NCI-H1417 (cell line): ENCODE data around the gene TRIM15.
"Not testable (repeated sequence)": the region's sequence is repeated elsewhere in the genome, so short reads cannot be mapped to it uniquely, and the experiment has no call there.

ENCODE experiments used
- DNase-seq, 3 experiments: peaks; one replicate each; lab custom pipeline; 2025; lab: John Stamatoyannopoulos, UW

The TRIM15 gene

DNA sequence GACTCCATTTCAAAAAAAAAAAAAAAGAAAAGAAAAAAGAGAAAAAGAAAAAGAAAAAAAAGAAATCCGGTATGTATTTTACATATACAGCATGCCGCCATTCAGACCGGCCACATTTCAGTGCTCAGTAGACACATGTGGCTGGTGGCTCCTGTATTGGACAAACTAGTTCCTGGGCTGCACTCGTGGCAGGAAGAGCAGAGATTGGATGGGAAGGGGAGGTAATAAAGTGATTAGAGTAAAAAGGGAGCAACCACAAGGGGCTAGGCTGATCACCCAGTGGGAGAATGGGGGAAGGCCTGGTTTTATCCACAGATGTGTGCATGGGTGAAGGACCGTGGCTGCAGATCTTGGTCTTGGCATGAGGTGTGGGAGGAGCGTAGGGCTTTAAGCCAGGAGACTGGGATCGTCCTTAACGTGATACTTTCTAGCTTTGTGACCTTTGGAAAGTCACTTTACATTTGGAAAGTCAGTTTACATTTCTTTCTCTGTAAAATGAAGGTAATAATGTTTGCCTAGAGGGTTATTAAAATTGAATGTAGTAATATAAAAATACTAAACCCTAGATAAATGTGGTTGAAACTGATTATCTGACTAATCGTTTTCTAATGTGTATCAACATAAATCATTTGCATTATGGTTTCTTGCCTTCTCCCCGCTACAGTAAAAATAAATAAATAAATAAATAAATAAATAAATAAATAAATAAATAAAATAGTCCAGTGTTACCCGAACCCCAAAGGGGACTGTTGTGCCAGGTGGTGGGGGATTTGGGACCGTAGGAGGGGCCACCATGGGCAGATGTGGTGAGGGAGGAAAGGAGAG, 869 bp upstream of the TRIM15 start:
- DNase-seq, result no peak

DNA sequence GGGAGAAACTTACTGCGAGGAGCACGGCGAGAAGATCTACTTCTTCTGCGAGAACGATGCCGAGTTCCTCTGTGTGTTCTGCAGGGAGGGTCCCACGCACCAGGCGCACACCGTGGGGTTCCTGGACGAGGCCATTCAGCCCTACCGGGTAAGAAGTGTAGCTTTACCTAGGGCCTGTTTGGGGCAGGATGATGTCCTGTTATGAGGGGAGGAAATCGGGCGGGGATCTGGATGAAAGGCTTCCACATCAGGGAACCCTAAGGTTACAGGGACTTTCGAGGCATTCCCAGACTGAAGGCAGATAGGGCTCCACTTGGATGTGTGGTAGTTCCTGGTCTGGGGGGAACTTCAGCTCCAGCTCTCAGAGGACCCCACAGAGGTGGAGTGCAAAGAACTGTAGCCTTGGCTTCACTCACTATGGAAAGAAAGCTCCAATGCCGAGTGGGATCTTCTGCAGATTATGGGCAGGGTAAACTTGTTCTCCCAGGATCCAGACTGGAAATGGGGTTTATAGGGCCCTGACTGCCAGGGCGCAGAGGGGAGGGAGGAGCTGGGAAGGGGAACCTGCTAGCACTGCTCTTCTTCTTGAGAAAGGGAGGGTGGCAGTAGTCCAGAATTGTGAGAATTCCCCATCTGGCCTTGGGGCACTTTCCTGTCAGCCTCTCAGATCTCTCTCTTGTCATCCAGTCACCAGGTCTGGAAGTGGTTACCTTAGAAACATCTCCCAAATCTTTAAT, 740 bp downstream of the TRIM15 start:
- DNase-seq, result no peak

GRCh38 chr6:30164714-30165113, 1.4 kb downstream of the TRIM15 start:
- no peak for DNase-seq

- not testable (repeated sequence) for DNase-seq
Measured at GRCh38 chr6:30165238-30165637, 1.9 kb downstream of the TRIM15 start.

- no peak for DNase-seq
Measured at GRCh38 chr6:30167101-30167500, 3.8 kb downstream of the TRIM15 start.

DNA sequence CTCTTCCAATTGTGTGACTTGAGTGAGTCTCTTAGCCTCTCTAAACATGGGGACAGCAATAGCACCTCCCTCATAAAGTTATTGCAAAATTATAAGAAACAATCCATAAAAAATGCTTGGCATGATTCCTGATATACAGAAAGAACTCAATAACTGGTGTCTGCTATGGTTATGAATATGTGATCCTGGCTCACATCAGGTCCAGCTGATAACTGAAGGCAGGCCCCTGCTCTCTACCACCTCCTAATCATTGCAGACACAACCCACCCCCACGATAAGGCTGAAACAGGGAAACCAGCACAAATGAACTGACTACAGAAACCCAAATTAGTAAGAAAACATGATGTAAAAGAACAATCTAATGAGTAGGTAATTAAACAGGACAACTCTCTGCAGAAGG, 5.4 kb downstream of the TRIM15 start:
- no peak for DNase-seq

- peak; percentile 5 to 64 (median 12) for DNase-seq
Measured at GRCh38 chr6:30169658-30170614, 6.6 kb downstream of the TRIM15 start.

- peak in 2 of 3 experiments; percentile 10 to 35 for DNase-seq
Measured at GRCh38 chr6:30171677-30172471, 8.5 kb downstream of the TRIM15 start.

DNA sequence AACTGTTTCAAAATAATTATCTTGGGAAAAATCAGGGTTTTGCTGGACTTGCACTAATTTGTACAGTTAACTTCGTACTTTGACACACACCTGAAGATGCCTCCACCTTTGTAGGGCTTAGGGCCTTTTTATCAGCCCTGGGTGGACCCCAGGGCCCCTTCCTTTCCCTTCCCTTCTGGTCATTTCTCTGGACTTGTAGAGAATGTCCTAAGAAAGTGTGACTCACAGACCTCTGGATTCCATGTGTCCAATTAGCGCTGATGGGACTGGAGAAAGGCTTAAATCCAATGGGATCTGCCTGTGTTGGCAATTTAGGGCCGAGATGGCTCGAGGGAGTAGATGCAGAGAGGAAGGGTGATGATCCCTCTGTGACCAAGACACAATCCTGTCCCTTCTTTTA, 9.3 kb downstream of the TRIM15 start:
- no peak for DNase-seq

GRCh38 chr6:30175765-30176164, 12.4 kb downstream of the TRIM15 start:
- DNase-seq, result no peak

DNA sequence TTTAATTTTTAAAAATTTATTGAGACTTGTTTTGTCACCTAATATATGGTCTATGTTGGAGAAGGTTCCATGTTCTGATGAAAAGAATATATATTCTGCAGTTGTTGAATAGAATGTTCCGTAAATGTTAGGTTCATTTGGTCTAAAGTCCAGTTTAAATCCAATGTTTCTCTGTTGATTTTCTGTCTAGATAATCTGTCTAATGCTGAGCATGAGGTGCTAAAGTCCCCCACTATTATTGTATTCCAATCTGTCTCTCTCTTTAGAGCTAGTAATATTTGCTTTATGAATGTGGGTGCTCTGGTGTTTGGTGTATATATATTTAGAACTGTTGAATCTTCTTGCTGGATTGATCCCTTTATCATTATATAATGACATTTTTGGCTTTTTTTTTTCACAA, 15.5 kb downstream of the TRIM15 start:
- DNase-seq, result no peak

DNA sequence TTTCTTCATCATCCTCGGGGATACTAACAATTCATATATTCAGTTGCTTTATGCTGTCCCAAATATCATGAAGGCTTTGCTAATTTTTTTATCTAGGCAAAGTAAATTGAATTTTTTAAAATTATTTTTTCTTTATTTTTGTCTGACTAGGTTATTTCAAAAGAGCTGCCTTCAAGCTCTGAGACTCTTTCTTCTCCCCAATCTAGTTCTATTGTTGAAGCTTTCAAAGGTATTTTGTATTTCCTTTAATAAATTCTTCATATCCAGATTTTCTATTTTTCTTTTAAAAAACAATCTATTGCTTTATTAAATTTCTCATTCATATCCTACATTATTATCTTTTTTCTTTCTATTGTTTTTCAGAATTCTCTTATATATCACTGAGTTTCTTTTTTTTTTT, 16.8 kb downstream of the TRIM15 start:
- no peak for DNase-seq

DNA sequence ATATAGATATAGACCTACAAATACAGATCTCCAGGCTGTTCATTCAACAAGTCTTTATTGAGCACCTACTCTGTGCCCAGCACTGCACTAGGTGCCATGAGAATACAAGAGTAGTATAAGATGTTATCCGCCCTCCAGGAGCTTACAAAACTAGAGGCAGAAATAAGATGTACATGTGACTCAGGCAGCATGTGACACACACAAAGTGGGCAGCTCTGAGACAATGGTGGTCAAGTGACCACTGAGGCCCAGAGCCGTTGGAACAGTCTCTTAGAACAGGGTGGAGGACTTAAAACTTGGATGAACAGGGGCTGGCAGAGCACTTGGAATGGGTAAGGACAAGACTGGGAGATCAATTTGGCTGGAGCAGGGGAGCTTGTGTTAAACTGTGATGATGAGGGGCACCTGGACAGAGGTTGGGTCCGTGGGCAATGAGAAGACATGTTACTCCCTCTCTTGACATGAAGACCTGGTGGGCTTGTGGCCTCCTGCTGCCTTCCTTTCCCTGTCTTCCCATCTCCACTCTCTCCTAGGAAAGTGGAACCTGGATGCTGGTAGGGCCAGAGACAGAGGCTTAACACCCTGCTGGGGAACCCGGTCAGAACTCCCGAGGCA, 21.2 kb downstream of the TRIM15 start:
- no peak for DNase-seq

DNA sequence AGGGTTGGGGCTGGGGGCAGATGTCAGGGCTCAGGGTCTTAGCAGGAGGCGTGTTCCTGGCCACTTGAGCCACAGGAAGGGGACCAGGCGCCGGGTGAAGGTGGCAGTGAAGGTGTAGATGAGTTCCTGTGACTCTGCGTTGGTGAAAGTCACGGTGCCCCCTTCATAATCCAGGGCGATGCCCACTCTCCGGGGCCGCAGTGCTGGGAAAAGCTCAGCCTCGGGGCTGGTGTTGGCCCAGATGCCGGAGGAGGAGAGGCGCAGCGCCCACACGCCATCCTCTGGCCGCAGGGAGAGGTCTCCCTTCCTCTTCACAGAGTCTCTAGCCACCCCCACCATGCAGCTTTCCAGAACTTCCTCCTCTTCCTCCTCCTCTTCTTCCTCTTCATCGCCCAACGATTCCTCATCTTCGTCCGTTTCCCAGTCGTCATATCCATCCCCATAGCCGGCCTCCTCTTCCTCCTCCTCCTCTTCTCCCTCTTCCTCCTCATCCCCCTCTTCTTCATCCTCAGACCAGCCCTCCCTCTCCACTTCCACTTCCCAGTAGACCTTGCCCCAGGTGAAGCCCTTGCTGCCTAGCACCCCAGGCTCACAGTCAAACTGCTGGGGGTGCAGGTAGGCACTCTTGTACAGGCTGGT, 22.6 kb downstream of the TRIM15 start:
- DNase-seq, result no peak

- DNase-seq, result no peak
Measured at GRCh38 chr6:30188541-30188940, 25.2 kb downstream of the TRIM15 start.

DNA sequence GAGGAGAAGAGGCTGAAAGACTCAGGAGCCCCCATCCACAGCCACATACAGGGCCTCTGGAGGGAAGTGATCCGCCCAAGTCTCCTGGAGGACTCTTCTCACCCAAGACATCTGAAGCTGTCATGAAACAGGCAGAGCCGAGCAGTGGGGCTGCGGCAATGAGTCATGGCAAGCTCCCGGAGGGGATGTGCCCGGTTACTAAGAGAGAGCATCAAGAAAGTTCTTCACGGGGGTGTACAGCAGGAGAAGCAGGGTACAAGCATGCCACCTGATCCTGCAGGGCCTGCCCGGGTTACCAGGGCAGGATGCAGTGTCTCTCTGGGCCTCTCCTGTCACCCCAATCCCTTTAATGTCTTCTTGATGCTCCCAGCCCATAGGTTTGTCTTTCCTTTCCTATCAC, 28.7 kb downstream of the TRIM15 start:
- DNase-seq, result no peak

DNA sequence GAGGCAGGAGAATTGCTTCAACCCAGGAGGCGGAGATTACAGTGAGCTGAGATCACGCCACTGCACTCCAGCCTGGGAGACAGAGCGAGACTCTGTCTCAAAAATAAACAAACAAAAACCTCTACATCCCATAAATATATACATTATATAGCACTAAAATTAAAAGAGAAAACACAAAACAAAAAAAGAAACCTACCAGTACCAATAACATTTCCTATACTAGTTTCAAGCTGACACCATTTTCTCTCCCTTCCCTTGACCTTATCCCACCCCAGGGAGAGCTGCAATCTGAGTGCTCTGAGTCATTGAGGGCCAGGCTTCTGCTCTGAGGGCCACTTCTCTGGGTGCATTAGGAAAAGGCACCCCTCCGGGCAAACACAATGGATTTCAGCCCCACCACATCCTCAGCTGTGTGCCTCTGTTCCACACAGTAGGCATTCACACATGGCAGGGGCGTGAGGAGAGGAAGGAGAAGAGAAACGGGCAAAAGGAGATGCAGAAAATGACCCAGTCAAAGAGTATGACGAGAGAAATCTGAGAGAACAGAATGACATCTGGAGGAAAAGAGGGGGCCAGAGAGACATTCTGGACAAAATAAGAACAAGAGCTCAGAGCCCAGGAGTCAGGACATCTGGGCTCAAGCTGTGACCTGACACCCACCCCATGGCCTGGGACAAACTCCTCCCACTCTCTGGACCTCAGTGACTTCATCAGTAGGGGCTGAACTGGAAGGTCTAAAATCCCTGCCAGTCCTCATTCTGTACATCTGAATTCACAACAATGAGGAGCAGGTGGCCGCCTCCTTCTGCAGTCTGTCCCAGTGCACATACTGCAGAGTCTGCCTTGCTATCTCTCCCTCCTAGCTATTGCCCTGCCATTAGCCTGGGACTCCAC, 31.7 kb downstream of the TRIM15 start:
- no peak for DNase-seq

GRCh38 chr6:30195951-30196350, 32.6 kb downstream of the TRIM15 start:
- no peak for DNase-seq

- DNase-seq, result no peak
Measured at GRCh38 chr6:30196376-30196775, 33.0 kb downstream of the TRIM15 start.
